HG03439 (cell line): ENCODE results near the gene HSD17B8.

Experiments used
- ATAC-seq: cut with Tn5 transposase; IDR thresholded peaks from one replicate; pipeline ENCODE4 v1.9.1; 2021; ENCODE audit warnings: mild to moderate bottlenecking, moderate library complexity; ENCODE audit not compliant: unreplicated experiment

HSD17B8 gene

GRCh38 chr6:33236328-33236727 lies 31.9 kb downstream of the HSD17B8 start:
- no peak for ATAC-seq

GRCh38 chr6:33236852-33237251 lies 32.4 kb downstream of the HSD17B8 start:
- no peak for ATAC-seq

- no peak for ATAC-seq
Measured at GRCh38 chr6:33237741-33238140, 33.3 kb downstream of the HSD17B8 start.

GRCh38 chr6:33241968-33242367 lies 37.5 kb downstream of the HSD17B8 start:
- ATAC-seq = no peak

DNA sequence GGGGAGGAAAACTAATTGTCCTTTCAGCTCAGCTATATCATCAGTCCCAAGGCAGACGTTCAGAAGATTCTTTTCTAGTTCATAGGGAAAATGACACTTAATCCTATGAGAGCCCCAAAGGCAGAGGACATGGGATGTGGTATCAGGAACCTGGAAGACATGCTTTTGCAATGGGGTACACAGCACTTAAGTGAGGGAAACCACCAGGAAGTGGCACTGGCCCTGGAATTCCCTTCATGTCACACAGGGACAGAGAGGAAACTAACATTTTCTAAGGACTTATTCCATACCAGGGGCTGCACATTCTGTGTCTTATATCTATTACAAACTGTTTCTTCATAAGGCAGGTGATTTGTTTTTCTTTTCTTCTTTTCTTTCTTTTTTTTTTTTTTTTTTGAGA lies 39.0 kb downstream of the HSD17B8 start:
- ATAC-seq = no peak

DNA sequence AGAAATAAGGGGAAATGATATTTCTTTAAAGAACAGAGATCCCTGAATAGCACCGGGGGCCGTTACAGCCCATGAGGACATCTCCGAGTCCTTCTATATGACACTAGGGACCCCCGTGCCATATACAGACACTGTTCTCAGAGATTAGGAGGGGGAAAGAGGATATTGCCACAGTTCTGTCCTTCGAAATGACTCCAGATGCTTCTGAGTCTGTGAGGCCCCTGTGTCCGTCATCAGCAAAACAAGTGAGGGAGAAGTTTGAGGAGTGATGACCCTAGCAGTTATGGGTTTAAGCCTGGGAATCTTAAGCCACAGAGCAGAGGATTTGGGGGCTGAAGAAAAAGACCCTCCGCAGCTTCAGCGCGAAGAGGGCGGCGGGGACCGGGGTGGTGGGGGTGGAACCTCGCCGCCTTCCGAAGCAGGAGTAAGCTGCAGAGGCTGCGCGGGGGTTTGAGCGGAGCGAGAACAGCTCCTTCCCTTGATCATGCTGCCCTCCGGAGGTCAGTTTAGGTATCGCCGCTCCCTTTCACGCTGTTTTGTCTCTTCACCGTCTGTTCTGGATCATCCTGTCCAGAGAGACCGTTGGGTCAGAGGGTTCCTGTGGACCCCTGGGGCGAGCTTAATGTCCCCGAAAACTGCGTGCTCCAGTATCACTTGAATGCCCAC lies 43.7 kb downstream of the HSD17B8 start:
- ATAC-seq = peak; percentile 39

DNA sequence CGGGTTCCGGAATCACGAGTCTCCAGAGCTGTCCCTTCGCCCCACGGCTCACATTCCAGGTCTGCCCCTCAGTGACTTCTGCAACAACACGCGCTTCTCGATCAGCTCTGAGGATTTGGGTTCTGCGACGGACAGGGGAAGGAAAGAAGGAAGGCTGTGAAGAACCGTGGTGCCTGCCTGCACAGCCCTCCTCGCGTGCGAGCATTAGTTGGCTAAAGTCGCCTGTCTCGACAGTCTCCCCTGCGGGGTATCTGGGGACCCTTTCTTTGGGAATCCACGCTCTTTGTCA lies 44.1 kb downstream of the HSD17B8 start:
- peak; percentile 4 for ATAC-seq

GRCh38 chr6:33248932-33249731 lies 44.7 kb downstream of the HSD17B8 start:
- ATAC-seq = peak; percentile 84

DNA sequence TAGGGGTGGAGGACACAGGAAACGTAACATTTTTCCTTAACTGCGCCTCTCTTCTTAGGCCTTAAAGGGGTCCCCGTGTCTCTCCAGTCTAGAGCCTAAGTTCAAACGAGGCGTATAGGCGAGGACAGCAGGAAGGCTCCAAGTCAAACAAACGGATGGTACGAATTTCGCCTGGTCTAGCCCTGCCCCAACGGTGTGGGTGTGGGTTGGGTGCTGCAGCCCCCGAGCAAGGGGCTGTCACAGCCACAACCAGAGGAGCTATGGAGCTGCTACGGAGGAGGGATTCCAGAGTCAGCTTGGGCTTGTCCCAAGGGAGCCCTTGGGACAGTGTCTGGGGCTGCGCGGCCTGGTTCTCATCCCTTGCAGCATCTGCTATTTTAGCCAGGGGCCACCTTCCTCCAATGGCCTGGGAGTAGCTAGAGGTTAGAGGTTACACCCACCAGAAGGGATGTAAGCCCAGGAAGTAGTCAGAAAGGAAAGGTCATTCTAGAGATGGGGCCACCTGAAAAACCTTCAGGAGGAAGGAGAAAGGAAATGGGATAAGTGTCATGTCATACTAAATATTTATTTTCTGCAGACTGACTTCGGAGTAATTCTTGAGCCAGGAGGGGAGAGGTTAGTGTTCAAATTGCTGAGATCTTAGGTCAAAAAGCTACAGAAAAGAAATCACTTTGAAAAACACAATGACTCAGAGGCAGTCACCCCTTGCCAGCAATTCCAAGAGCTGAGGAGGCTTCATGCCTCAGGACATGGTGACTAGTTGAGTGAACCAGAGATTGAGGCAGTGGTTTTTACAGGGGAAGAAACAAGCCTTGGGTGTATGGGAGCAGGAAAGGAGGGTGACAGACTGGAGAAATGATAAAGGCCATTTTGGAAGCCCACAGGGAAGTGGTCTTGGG lies 45.5 kb downstream of the HSD17B8 start:
- ATAC-seq = no peak

DNA sequence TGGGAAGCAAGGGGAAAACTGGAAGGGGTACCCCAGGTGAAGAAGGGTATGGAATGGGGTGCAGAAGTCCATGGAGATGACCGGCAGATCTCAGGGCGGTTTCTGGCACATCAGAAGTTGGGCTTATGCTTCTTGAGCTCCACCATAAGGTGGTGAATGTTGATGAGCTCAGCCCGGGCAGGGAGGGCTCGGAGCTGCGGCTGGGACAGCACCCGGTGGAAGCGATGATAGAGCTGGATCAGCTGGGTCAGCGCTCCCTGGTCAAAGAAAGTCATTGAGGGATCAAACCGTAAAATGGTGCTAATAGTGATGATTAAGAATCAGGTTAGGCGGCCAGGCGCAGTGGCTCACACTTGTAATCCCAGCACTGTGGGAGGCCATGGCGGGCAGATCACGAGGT lies 46.3 kb downstream of the HSD17B8 start:
- ATAC-seq = no peak

- ATAC-seq = no peak
Measured at GRCh38 chr6:33251395-33252012, 47.0 kb downstream of the HSD17B8 start.

DNA sequence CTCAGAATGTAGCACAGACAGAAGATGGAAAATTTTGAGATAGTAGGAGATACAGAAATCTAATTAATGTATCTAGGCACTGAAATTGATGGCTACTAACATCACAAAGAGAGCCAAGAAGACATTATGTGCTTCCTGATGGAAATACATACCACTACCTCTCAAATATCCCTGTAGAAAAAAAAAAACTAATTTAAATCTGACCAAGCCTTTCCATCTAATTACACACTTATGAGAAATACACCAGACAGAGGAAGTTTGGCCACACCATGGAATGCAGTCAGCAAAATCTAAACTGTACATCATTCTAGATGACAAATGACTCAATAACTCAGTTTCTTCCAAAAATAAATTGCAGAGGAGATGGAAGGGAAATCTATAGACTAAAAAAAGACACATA lies 48.3 kb downstream of the HSD17B8 start:
- ATAC-seq = no peak

DNA sequence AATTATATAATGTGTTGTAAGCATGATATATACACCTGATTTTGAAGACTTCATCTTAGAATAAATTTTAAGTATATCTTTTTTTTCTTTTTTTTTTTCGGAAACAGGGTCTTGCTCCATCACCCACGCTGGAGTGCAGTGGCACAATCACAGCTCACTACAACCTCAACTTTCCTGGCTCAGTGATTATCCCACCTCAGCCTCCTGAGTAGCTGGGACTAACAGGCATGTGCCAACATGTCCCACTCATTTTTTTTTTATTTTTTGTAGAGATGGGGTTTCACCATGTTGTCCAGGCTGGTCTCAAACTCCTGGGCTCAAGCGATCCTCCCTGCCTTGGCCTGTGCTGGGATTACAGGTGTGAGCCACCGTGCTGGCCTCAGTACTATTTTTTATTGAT lies 50.1 kb downstream of the HSD17B8 start:
- ATAC-seq = no peak
